Smooth muscle cell (in vitro differentiated cells): ENCODE measurements around the gene CRACR2A. TPM values are rescaled to one million over a fixed set of nuclear protein-coding genes. Genes with fewer than 3 reads are reported as not detected.

Source experiments
- DNase-seq: peaks from one replicate; lab custom pipeline; 2025; ENCODE audit not compliant: unreplicated experiment; lab: John Stamatoyannopoulos, UW
- H2AFZ ChIP-seq: fragments of 200-600 bp; sonication (generic); 2 replicates; pipeline ENCODE4 v1.6.0; 2016; ENCODE audit warnings: antibody characterized with exemption, low read depth, mild to moderate bottlenecking
- H3F3A ChIP-seq: fragments of 200-600 bp; sonication (generic); 2 replicates; pipeline ENCODE4 v1.6.0; 2017; ENCODE audit warnings: antibody characterized with exemption, low read depth
- H3K27ac ChIP-seq: fragments of 200-600 bp; sonication (generic); 2 replicates; pipeline ENCODE4 v1.5.1; 2016; ENCODE audit warnings: low read depth, mild to moderate bottlenecking
- H3K27me3 ChIP-seq: fragments of 200-600 bp; sonication (generic); 2 replicates; pipeline ENCODE4 v1.6.1; 2016; ENCODE audit warnings: low read depth, mild to moderate bottlenecking
- H3K36me3 ChIP-seq: fragments of 200-600 bp; sonication (generic); 2 replicates; pipeline ENCODE4 v1.5.1; 2016; ENCODE audit warnings: low read depth
- H3K4me1 ChIP-seq: fragments of 200-600 bp; sonication (generic); 2 replicates; pipeline ENCODE4 v1.5.1; 2016; ENCODE audit warnings: low read depth
- H3K4me2 ChIP-seq: fragments of 200-600 bp; sonication (generic); 2 replicates; pipeline ENCODE4 v1.6.0; 2016; ENCODE audit warnings: mild to moderate bottlenecking
- H3K4me3 ChIP-seq: fragments of 200-600 bp; sonication (generic); 2 replicates; pipeline ENCODE4 v1.5.1; 2016; ENCODE audit warnings: mild to moderate bottlenecking
- H3K79me2 ChIP-seq: fragments of 200-600 bp; sonication (generic); 2 replicates; pipeline ENCODE4 v1.6.0; 2016; ENCODE audit warnings: low read depth, mild to moderate bottlenecking
- H3K9ac ChIP-seq: fragments of 200-600 bp; sonication (generic); 2 replicates; pipeline ENCODE4 v1.6.0; 2016; ENCODE audit warnings: low read depth
- H3K9me3 ChIP-seq: fragments of 200-600 bp; sonication (generic); replicated peaks from 2 replicates; pipeline ENCODE4 v1.5.1; 2016; ENCODE audit warnings: low read depth
- H4K20me1 ChIP-seq: fragments of 200-600 bp; sonication (generic); 2 replicates; pipeline ENCODE4 v1.6.0; 2016; ENCODE audit warnings: low read depth
- CTCF ChIP-seq: fragments of 200-600 bp; sonication (generic); IDR thresholded peaks from 2 replicates; pipeline ENCODE4 v1.5.1; 2017; ENCODE audit warnings: borderline replicate concordance, mild to moderate bottlenecking, antibody characterized with exemption; ENCODE audit not compliant: insufficient read depth, poor library complexity, severe bottlenecking
- WGBS: methylation state at CpG from one replicate; pipeline ENCODE4 v1.1.7; 2016; ENCODE audit warnings: low lambda C conversion rate; 5-methylcytosine and 5-hydroxymethylcytosine counted together
- polyA plus RNA-seq: library from polyadenylated mRNA; unstranded; fragments of >200 nt; fragmentation: Nextera tagmentation; extraction: Ambion mirVana; gene quantifications from 2 replicates; pipeline ENCODE4 v1.2.1, GENCODE V29; 2016
- total RNA-seq: library from RNA; depleted of rRNA; stranded (reverse); fragments of >200 nt; gene quantifications from 2 replicates; pipeline ENCODE4 v1.2.3, GENCODE V29; 2014

CRACR2A gene
- total and polyA plus RNA-seq, 2 experiments from 2014 or later = 0.99 to 1.3 TPM

- no peak overlapping the region for H3K4me3 ChIP-seq
- no peaks in the 10 kb centered on the region for H3K79me2 ChIP-seq
- WGBS = 80% methylated on average over 5 of the region's 5 CpGs
- H3K4me2 ChIP-seq = no peak overlapping the region
- H3K9ac ChIP-seq = no peak overlapping the region
- H2AFZ ChIP-seq = no peak overlapping the region
- no peak for DNase-seq
- H3K9me3 ChIP-seq = no peaks in the 10 kb centered on the region
- no peaks in the 10 kb centered on the region for H3F3A ChIP-seq
- no peaks in the 10 kb centered on the region for H4K20me1 ChIP-seq
- H3K4me1 ChIP-seq = peaks cover 14% of the 10 kb centered on the region
- no peaks in the 10 kb centered on the region for H3K36me3 ChIP-seq
- no peak overlapping the region for H3K27ac ChIP-seq
- H3K27me3 ChIP-seq = peaks cover 20% of the 10 kb centered on the region
- TF ChIP-seq CTCF = no peak
Observed at GRCh38 chr12:3578557-3578956, 174.4 kb downstream of the CRACR2A start.

DNA sequence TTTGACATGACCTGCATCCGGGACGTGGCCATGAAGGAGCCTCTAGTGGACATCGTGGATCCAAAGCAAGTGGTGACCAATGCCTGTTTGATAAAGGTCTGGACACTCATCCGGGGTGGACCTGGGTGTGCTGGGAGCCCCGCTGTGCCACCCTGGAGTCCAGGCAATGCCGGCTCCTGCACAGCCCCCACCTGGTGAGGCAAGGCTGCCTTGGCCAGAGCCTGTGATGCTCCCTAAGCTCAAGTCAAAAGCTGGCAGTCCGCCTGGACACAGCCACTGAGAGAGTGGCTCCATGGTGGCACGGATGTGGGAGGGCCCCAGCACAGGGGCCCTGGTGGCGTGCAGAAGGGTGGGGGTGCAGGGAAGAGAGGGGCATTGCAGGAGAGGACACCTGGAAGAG lies 176.0 kb downstream of the CRACR2A start:
- TF ChIP-seq CTCF = no peak
- Histone ChIP-seq H3K79me2 (no peaks in the 10 kb centered on the region), H3K27ac (no peak overlapping the region), H2AFZ (no peak overlapping the region), H3K4me1 (peaks cover 14% of the 10 kb centered on the region), H3F3A (no peaks in the 10 kb centered on the region), H3K27me3 (peaks cover 36% of the 10 kb centered on the region), H3K4me3 (no peak overlapping the region), H3K9me3 (no peaks in the 10 kb centered on the region), H3K36me3 (no peaks in the 10 kb centered on the region), H3K9ac (no peak overlapping the region), H4K20me1 (no peaks in the 10 kb centered on the region), H3K4me2 (no peak overlapping the region)
- WGBS = 93% methylated on average over 9 of the region's 9 CpGs
- no peak for DNase-seq

GRCh38 chr12:3574986-3575385 lies 177.9 kb downstream of the CRACR2A start:
- no peak for DNase-seq
- TF ChIP-seq CTCF = no peak
- peaks cover 14% of the 10 kb centered on the region for H3K4me1 ChIP-seq
- no peak overlapping the region for H3K4me2 ChIP-seq
- no peak overlapping the region for H2AFZ ChIP-seq
- peaks cover 55% of the 10 kb centered on the region for H3K27me3 ChIP-seq
- H3K9ac ChIP-seq = no peak overlapping the region
- no peaks in the 10 kb centered on the region for H4K20me1 ChIP-seq
- H3K9me3 ChIP-seq = no peaks in the 10 kb centered on the region
- no peaks in the 10 kb centered on the region for H3K36me3 ChIP-seq
- no peaks in the 10 kb centered on the region for H3K79me2 ChIP-seq
- no peak overlapping the region for H3K4me3 ChIP-seq
- 84% methylated on average over 7 of the region's 7 CpGs for WGBS
- H3K27ac ChIP-seq = no peak overlapping the region
- H3F3A ChIP-seq = no peaks in the 10 kb centered on the region

DNA sequence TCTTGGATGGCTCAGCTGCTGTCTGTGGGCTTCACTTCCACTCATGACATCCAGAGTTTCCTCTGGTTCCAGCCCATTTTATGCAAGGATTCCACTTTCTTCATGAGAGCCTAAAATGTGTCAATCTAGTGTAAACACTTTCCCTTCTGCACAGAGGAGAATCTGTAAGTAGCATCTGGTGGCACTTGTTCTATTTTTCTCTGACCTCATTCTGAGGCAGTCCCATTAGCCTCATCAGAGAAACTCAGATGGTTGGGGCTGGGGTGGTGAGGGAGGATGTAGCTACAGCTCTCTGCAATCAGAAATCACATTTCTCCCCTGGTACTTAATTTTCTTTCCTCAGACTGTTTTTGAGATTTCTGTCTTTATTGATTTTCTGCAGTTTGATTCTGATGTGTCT lies 180.3 kb downstream of the CRACR2A start:
- Histone ChIP-seq H3K27me3 (peaks cover 52% of the 10 kb centered on the region), H3K4me3 (no peak overlapping the region), H3K4me1 (peaks cover 11% of the 10 kb centered on the region), H3F3A (no peaks in the 10 kb centered on the region), H3K79me2 (no peaks in the 10 kb centered on the region), H2AFZ (no peak overlapping the region), H3K9me3 (no peaks in the 10 kb centered on the region), H3K9ac (no peak overlapping the region), H3K36me3 (no peaks in the 10 kb centered on the region), H4K20me1 (no peaks in the 10 kb centered on the region), H3K27ac (no peak overlapping the region), H3K4me2 (no peak overlapping the region)
- DNase-seq = no peak
- no peak for TF ChIP-seq CTCF
